ENCODE data around the gene PRKRA.

DNA sequence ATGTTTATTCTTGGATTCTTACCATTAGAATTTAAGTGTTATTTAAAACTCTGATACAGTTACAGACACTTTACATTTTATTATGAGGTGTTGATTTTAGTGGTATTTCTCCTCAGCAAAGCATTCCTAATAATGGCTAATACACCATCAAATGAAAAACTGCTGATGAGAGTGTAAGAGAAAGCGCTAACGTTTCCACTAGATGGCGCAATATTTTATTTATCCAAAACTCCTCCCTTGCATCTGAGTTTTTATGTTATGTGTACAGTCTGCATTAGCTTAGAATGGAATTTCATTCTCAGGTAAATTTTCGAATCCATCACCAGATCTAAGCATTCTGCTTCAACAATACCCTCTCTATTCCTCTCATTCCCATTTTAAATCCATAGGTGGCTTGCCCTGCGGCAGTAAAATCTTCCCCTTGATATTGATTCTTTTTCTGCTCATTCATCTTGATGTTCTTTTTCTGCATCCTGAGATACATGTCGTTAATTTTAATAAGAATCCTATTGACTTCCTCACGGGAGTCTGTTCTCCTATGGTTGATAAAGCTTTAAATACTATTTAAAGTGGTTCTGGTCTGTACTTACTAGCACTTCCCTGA is 53.9 kb downstream of the PRKRA start:
- TF ChIP-seq POLR2AphosphoS5 (IDR thresholded peaks at IDR 0.05; ENCODE audit: low read depth, low read length) (no peak), SIN3A (IDR thresholded peaks at IDR 0.05; ENCODE audit: borderline replicate concordance, insufficient read depth, low read length) (no peak), TAF1 (IDR thresholded peaks at IDR 0.05; ENCODE audit: borderline replicate concordance, insufficient read depth, low read length) (no peak)
- TF ChIP-seq, protein P1, sequence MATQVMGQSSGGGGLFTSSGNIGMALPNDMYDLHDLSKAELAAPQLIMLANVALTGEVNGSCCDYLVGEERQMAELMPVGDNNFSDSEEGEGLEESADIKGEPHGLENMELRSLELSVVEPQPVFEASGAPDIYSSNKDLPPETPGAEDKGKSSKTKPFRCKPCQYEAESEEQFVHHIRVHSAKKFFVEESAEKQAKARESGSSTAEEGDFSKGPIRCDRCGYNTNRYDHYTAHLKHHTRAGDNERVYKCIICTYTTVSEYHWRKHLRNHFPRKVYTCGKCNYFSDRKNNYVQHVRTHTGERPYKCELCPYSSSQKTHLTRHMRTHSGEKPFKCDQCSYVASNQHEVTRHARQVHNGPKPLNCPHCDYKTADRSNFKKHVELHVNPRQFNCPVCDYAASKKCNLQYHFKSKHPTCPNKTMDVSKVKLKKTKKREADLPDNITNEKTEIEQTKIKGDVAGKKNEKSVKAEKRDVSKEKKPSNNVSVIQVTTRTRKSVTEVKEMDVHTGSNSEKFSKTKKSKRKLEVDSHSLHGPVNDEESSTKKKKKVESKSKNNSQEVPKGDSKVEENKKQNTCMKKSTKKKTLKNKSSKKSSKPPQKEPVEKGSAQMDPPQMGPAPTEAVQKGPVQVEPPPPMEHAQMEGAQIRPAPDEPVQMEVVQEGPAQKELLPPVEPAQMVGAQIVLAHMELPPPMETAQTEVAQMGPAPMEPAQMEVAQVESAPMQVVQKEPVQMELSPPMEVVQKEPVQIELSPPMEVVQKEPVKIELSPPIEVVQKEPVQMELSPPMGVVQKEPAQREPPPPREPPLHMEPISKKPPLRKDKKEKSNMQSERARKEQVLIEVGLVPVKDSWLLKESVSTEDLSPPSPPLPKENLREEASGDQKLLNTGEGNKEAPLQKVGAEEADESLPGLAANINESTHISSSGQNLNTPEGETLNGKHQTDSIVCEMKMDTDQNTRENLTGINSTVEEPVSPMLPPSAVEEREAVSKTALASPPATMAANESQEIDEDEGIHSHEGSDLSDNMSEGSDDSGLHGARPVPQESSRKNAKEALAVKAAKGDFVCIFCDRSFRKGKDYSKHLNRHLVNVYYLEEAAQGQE (IDR thresholded peaks at IDR 0.05; ENCODE audit: insufficient read depth in 1 of 2, low read depth in 2 of 2, low read length in 2 of 2), result no peak
